Measurements from ENCODE around the gene SMAD6. TPM values are rescaled to one million over a fixed set of nuclear protein-coding genes. Genes with fewer than 3 reads are reported as not detected.

SMAD6 gene
- total and polyA plus RNA-seq, 2 donors: 20.1 to 31.1 TPM

- H3K27ac ChIP-seq (ENCODE audit: low read depth): no peak overlapping the region
- WGBS: 78% methylated on average over 5 of the region's 5 CpGs
- no peak overlapping the region for H3K4me3 ChIP-seq (ENCODE audit: low read depth, low read length)
- no peaks in the 10 kb centered on the region for H3K4me1 ChIP-seq (ENCODE audit: insufficient read depth)
- no peak for DNase-seq (ENCODE audit: extremely low spot score)
- H3K36me3 ChIP-seq (ENCODE audit: insufficient read depth): peaks cover 2% of the 10 kb centered on the region
Measured at GRCh38 chr15:66722757-66723540, 20.9 kb downstream of the SMAD6 start.

- Histone ChIP-seq H3K36me3 (ENCODE audit: insufficient read depth) (peaks cover 2% of the 10 kb centered on the region), H3K27ac (ENCODE audit: low read depth) (no peak overlapping the region), H3K4me3 (ENCODE audit: low read depth, low read length) (no peak overlapping the region), H3K4me1 (ENCODE audit: insufficient read depth) (no peaks in the 10 kb centered on the region)
- 85% methylated on average over 1 of the region's 1 CpG for WGBS
- no peak for DNase-seq (ENCODE audit: extremely low spot score)
Measured at GRCh38 chr15:66723826-66724731, 22.0 kb downstream of the SMAD6 start.

- H3K36me3 ChIP-seq (ENCODE audit: insufficient read depth): peaks cover 2% of the 10 kb centered on the region
- no peak overlapping the region for H3K4me3 ChIP-seq (ENCODE audit: low read depth, low read length)
- H3K4me1 ChIP-seq (ENCODE audit: insufficient read depth): no peaks in the 10 kb centered on the region
- 43% methylated on average over 14 of the region's 14 CpGs for WGBS
- H3K27ac ChIP-seq (ENCODE audit: low read depth): no peak overlapping the region
- no peak for DNase-seq (ENCODE audit: extremely low spot score)
Measured at GRCh38 chr15:66724732-66725463, 22.9 kb downstream of the SMAD6 start.

- Histone ChIP-seq H3K4me1 (ENCODE audit: insufficient read depth) (no peaks in the 10 kb centered on the region), H3K4me3 (ENCODE audit: low read depth, low read length) (no peak overlapping the region), H3K27ac (ENCODE audit: low read depth) (no peak overlapping the region), H3K36me3 (ENCODE audit: insufficient read depth) (peaks cover 2% of the 10 kb centered on the region)
- DNase-seq (ENCODE audit: extremely low spot score): no peak
Measured at GRCh38 chr15:66725464-66725785, 23.4 kb downstream of the SMAD6 start.

GRCh38 chr15:66726386-66726785 is 24.4 kb downstream of the SMAD6 start:
- no peak overlapping the region for H3K27ac ChIP-seq (ENCODE audit: low read depth)
- H3K36me3 ChIP-seq (ENCODE audit: insufficient read depth): peaks cover 2% of the 10 kb centered on the region
- no peak overlapping the region for H3K4me3 ChIP-seq (ENCODE audit: low read depth, low read length)
- 83% methylated on average over 2 of the region's 2 CpGs for WGBS
- DNase-seq (ENCODE audit: extremely low spot score): no peak
- H3K4me1 ChIP-seq (ENCODE audit: insufficient read depth): no peaks in the 10 kb centered on the region

GRCh38 chr15:66729331-66729951 is 27.4 kb downstream of the SMAD6 start:
- DNase-seq (ENCODE audit: extremely low spot score): no peak
- no peak overlapping the region for H3K27ac ChIP-seq (ENCODE audit: low read depth)
- H3K4me1 ChIP-seq (ENCODE audit: insufficient read depth): no peaks in the 10 kb centered on the region
- H3K36me3 ChIP-seq (ENCODE audit: insufficient read depth): no peaks in the 10 kb centered on the region
- WGBS: 20% methylated on average over 26 of the region's 26 CpGs
- H3K4me3 ChIP-seq (ENCODE audit: low read depth, low read length): peak overlapping the region; percentile 8

- Histone ChIP-seq H3K27ac (ENCODE audit: low read depth) (no peak overlapping the region), H3K4me1 (ENCODE audit: insufficient read depth) (no peaks in the 10 kb centered on the region), H3K4me3 (ENCODE audit: low read depth, low read length) (no peak overlapping the region), H3K36me3 (ENCODE audit: insufficient read depth) (no peaks in the 10 kb centered on the region)
- 79% methylated on average over 4 of the region's 4 CpGs for WGBS
- DNase-seq (ENCODE audit: extremely low spot score): no peak
Measured at GRCh38 chr15:66730168-66731021, 28.4 kb downstream of the SMAD6 start.

GRCh38 chr15:66733976-66734375 is 31.9 kb downstream of the SMAD6 start:
- no peaks in the 10 kb centered on the region for H3K36me3 ChIP-seq (ENCODE audit: insufficient read depth)
- no peak overlapping the region for H3K27ac ChIP-seq (ENCODE audit: low read depth)
- WGBS: 26% methylated on average over 11 of the region's 11 CpGs
- H3K4me3 ChIP-seq (ENCODE audit: low read depth, low read length): no peak overlapping the region
- no peaks in the 10 kb centered on the region for H3K4me1 ChIP-seq (ENCODE audit: insufficient read depth)
- no peak for DNase-seq (ENCODE audit: extremely low spot score)

GRCh38 chr15:66734961-66735908 is 33.2 kb downstream of the SMAD6 start:
- WGBS: 74% methylated on average over 10 of the region's 10 CpGs
- peak overlapping the region; percentile 13 for H3K27ac ChIP-seq (ENCODE audit: low read depth)
- H3K4me1 ChIP-seq (ENCODE audit: insufficient read depth): no peaks in the 10 kb centered on the region

GRCh38 chr15:66735909-66736305 is 33.9 kb downstream of the SMAD6 start:
- Histone ChIP-seq H3K4me3 (ENCODE audit: low read depth, low read length) (no peak overlapping the region), H3K27ac (ENCODE audit: low read depth) (no peak overlapping the region), H3K4me1 (ENCODE audit: insufficient read depth) (no peaks in the 10 kb centered on the region), H3K36me3 (ENCODE audit: insufficient read depth) (no peaks in the 10 kb centered on the region)
- no peak for DNase-seq (ENCODE audit: extremely low spot score)
- 51% methylated on average over 9 of the region's 9 CpGs for WGBS

More at GRCh38 chr15:66734961-66735908, 33.2 kb downstream of the SMAD6 start:
- Histone ChIP-seq H3K36me3 (ENCODE audit: insufficient read depth) (no peaks in the 10 kb centered on the region), H3K4me3 (ENCODE audit: low read depth, low read length) (no peak overlapping the region)
- no peak for DNase-seq (ENCODE audit: extremely low spot score)

GRCh38 chr15:66737243-66738010 is 35.4 kb downstream of the SMAD6 start:
- H3K36me3 ChIP-seq (ENCODE audit: insufficient read depth): no peaks in the 10 kb centered on the region
- no peak overlapping the region for H3K27ac ChIP-seq (ENCODE audit: low read depth)
- no peaks in the 10 kb centered on the region for H3K4me1 ChIP-seq (ENCODE audit: insufficient read depth)
- no peak overlapping the region for H3K4me3 ChIP-seq (ENCODE audit: low read depth, low read length)
- 84% methylated on average over 11 of the region's 11 CpGs for WGBS
- DNase-seq (ENCODE audit: extremely low spot score): no peak
